ENCODE data around the gene CAMKK1.

DNA sequence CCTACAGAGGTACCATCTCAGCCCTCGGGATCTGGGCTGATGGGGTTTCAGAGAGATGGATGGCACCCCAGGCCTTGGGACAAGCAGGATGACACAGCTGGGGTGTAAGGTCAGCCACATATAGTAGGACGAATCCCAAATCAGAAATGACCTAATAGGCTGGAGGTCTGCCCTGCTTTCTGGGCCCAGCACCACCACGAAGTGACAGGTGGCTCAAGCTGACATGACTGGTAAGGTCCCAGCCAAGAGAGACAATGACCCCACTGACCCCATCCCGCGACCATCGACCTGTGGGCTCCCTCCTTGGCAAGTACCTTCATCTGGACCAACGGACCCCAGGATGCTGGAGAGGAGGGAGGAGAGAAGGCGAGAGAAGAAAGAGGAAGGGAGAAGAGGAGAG, 15.6 kb downstream of the CAMKK1 start:
- TF ChIP-seq, protein P1, sequence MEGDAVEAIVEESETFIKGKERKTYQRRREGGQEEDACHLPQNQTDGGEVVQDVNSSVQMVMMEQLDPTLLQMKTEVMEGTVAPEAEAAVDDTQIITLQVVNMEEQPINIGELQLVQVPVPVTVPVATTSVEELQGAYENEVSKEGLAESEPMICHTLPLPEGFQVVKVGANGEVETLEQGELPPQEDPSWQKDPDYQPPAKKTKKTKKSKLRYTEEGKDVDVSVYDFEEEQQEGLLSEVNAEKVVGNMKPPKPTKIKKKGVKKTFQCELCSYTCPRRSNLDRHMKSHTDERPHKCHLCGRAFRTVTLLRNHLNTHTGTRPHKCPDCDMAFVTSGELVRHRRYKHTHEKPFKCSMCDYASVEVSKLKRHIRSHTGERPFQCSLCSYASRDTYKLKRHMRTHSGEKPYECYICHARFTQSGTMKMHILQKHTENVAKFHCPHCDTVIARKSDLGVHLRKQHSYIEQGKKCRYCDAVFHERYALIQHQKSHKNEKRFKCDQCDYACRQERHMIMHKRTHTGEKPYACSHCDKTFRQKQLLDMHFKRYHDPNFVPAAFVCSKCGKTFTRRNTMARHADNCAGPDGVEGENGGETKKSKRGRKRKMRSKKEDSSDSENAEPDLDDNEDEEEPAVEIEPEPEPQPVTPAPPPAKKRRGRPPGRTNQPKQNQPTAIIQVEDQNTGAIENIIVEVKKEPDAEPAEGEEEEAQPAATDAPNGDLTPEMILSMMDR (IDR thresholded peaks at IDR 0.05; ENCODE audit: borderline replicate concordance, extremely low read depth, low read length, poor library complexity, severe bottlenecking), result no peak
- no peak for TF ChIP-seq EZH2 (IDR thresholded peaks at IDR 0.05; ENCODE audit: borderline replicate concordance, low read depth, low read length, severe bottlenecking)

Data from DND-41 (cell line).